ENCODE data around the gene PIEZO2.

DNA sequence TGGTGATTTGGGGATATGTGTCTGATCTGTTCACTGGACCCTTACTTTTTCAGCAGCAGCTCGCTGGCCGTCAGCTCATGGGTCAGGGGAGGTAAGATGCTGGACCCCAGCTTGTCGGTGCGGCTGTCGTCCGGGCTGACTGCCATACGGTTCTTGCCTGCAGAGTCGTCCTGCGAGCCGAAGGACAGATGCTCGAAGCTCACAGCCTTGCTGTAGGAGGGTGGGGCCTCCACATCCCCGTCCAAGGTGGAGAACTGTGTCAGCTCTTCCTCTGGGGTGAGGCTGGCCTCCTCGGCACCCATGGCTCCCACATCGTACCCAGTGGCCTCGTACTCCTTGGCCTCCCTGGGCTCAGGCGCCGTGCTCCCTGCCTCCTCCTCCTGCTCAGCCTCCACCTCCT is 444.1 kb downstream of the PIEZO2 start:
- TF ChIP-seq CTCF (IDR thresholded peaks at IDR 0.05) (no peak), EZH2 (IDR thresholded peaks at IDR 0.05) (no peak)
